ENCODE measurements around the gene SMARCD2.
"Not testable (repeated sequence)": the region's sequence is repeated elsewhere in the genome, so short reads cannot be mapped to it uniquely, and the experiment has no call there.

The SMARCD2 gene

GRCh38 chr17:63796375-63796774 is 46.1 kb downstream of the SMARCD2 start:
- not testable (repeated sequence) for DNase-seq

- no peak for DNase-seq
Measured at GRCh38 chr17:63792055-63792729, 50.3 kb downstream of the SMARCD2 start.

GRCh38 chr17:63790057-63790456 is 52.4 kb downstream of the SMARCD2 start:
- DNase-seq = no peak

GRCh38 chr17:63786971-63787711 is 55.3 kb downstream of the SMARCD2 start:
- DNase-seq = no peak

- DNase-seq = no peak
Measured at GRCh38 chr17:63786117-63786516, 56.4 kb downstream of the SMARCD2 start.

GRCh38 chr17:63785556-63785955 is 56.9 kb downstream of the SMARCD2 start:
- DNase-seq = no peak

GRCh38 chr17:63783522-63783921 is 59.0 kb downstream of the SMARCD2 start:
- no peak for DNase-seq

Data from NCI-H2081 (cell line).